ENCODE results near the gene ANP32D.

DNA sequence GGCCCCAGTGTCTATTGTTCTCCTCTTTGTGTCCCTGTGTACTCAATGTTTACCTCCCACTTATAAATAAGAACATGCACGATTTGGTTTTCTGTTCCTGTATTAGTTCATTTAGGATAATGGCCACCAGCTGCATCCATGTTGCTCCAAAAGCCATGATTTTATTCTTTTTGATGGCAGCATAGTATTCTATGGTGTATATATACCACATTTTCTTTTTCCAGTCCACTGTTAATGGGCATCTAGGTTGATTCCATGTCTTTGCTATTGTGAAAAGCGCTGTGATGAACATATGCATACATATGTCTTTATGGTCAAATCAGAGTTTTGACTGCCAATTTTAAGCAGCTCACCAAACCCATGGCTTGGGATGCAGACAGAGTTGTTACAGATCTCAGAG is 17.2 kb upstream of the ANP32D start:
- TF ChIP-seq POLR2AphosphoS5 (IDR thresholded peaks at IDR 0.05) (no peak), POLR2A (IDR thresholded peaks at IDR 0.05; ENCODE audit: low read depth) (no peak), EP300 (IDR thresholded peaks at IDR 0.05) (no peak)
- TF ChIP-seq, protein P1, sequence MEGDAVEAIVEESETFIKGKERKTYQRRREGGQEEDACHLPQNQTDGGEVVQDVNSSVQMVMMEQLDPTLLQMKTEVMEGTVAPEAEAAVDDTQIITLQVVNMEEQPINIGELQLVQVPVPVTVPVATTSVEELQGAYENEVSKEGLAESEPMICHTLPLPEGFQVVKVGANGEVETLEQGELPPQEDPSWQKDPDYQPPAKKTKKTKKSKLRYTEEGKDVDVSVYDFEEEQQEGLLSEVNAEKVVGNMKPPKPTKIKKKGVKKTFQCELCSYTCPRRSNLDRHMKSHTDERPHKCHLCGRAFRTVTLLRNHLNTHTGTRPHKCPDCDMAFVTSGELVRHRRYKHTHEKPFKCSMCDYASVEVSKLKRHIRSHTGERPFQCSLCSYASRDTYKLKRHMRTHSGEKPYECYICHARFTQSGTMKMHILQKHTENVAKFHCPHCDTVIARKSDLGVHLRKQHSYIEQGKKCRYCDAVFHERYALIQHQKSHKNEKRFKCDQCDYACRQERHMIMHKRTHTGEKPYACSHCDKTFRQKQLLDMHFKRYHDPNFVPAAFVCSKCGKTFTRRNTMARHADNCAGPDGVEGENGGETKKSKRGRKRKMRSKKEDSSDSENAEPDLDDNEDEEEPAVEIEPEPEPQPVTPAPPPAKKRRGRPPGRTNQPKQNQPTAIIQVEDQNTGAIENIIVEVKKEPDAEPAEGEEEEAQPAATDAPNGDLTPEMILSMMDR (IDR thresholded peaks at IDR 0.05): no peak
